Stimulated activated CD4-positive, alpha-beta T cell treated with anti-CD3 and anti-CD28 coated beads, Interleukin-4, amount 100 ng/mL, for 24 hours (primary cell): ENCODE data around the gene ERBB4.

ENCODE experiments used
- DNase-seq: peaks from one replicate; pipeline ENCODE4 v3.0.0-alpha.2; 2020

Gene ERBB4

GRCh38 chr2:211875488-211875887, 663.1 kb downstream of the ERBB4 start:
- DNase-seq = no peak

DNA sequence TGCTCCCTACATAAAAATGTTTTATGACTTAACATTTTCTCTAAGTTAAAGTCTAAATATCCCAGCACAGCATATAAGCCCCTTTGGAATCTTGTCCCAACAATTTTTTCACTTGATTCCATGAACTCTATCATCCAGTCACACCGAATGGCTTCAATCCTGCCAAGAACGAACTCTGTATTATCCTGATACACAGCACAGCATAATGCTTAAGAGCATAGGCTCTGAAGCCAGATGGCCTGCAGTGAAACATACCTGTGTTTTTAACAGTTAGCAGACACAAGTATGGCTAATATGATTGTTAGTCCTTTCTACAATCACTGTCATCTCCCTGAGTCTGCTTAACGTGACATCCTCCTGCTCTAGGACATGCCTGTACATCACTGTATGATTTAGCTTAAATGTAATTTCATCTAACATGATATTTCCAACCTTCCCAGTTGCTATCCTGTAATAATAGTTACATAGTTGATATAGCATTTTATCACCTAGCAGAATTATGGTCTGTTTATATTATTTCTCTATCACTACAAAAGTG, 669.5 kb downstream of the ERBB4 start:
- no peak for DNase-seq

DNA sequence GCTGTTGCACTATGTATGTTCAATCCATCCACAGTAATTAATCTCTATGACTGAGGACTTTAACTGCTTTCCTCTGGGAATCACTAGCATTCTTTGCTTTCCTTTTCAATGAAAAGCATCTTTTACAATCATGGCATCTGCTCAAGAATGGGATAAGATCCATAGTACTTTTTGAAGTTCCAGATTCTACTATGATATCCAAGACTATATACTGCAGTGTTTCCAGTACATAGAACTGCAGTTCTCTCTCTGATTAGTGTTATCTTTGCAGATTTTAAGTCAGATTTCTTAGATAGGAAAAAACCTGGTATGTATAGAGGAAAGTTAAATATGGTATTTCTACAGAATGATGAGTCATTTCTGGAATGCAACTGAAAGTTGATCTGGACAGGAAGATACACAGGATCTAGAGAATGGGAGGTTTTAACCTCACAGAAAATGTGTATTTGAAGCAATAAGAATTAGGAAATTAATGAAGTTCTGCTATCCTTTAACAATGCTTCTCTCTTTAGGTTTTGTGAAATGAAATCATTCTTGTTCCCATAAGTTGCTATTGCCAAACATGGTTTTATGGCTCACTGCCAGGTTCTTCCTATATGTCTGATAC, 670.7 kb downstream of the ERBB4 start:
- no peak for DNase-seq

GRCh38 chr2:211864328-211864727, 674.3 kb downstream of the ERBB4 start:
- no peak for DNase-seq

GRCh38 chr2:211860224-211860623, 678.4 kb downstream of the ERBB4 start:
- no peak for DNase-seq

GRCh38 chr2:211854832-211855231, 683.8 kb downstream of the ERBB4 start:
- no peak for DNase-seq

GRCh38 chr2:211846714-211847113, 691.9 kb downstream of the ERBB4 start:
- no peak for DNase-seq

GRCh38 chr2:211846036-211846400, 692.6 kb downstream of the ERBB4 start:
- DNase-seq = no peak

DNA sequence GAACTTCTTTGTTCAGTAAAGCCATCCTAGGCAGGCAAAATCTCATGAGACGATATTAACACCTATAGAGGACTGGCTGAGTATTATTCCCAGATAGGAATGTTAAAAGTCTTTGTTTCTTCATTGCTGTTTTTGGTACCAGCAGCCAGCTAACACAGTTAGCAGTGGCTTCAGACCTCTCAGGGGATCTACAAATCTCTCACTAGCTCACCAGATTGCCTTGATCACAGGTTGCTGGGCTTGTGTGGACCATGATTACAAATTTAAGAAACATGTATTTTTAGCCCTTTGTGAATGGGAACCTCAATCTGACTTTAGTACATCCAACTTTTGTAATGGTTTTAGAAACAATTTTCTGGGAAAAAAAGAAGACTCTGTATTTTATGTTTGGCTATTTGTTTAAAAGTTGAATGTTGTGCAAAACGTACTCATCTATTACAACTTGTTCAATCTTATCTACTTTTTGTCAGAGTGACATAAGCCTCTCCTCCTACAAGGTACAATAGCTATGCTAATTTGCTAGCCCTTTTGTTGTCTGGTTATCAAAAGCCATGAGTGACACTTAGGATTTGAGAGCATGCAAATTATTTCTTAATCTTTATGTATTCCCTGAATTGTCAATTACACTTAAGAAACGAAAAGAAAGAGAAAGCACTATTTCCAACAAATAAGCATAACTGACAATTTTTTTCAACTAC, 693.1 kb downstream of the ERBB4 start:
- DNase-seq = no peak

DNA sequence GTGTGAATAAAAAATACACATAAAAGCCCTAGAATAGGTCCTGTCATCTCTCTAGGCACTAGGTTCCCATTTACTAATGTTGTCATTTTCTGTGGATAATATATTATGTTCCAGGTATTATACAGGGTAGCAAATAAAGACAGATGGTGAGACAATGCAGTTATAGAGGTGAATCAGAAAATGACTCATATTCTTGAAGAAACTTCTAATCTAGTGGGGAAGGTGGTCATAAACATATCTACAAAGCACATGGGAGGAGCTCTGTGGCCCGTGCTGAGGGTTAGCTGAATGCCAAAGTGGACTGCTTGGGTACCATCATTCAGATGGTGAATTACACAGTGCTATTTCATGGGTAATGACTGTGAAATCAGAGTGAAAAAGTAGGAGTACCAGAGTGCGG, 700.9 kb downstream of the ERBB4 start:
- no peak for DNase-seq

- no peak for DNase-seq
Measured at GRCh38 chr2:211837206-211837605, 701.4 kb downstream of the ERBB4 start.

GRCh38 chr2:211836409-211836808, 702.2 kb downstream of the ERBB4 start:
- DNase-seq = no peak

DNA sequence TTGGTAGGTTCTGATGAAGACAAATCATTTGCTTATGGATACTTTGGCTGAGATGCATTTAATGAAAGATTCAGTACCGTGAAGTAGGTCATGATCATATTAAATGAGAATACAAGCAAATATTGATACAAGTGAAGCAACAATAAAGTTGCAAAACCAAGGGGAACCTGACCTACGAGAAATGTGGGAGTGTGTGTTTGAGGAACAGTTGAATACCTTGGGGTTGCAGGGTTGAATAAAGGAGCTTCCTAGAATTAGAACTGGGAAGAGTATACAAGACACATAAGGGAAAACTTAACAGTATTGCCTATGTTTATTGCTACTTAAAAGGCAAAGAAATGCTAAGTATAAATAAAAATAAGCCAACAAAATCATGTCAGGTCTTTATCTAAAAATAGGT, 702.9 kb downstream of the ERBB4 start:
- DNase-seq = no peak

DNA sequence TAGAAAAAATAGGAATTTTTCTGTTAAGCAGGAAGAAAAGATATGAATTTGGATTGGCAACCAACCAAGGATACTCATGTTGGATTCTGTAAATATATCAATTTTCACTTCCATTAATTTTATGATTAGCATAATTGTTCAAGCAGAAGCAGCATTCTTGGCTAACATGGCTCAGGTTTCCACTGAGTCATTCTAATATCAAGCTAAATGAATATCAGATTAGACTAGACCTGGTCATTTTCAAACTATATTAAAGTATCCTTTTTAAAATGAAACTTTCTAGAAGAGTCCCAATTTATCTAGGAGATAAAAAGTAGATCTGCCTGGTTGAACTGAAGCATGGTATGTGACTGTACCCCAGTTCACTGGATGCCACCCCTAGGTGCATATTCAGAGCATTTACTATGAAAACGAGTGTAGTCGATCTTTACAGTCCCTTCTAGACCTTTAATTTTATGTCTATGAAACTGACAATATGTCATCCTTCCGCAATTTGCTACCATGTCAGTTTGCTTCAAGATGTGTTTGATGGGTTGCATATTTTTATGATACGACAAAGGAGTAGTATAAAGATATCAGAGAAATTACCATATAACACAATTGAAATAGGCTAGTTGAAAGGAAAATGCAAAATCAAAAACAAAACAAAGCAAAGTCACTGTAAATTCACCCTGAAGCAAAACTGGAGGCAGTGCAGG, 704.9 kb downstream of the ERBB4 start:
- no peak for DNase-seq

DNA sequence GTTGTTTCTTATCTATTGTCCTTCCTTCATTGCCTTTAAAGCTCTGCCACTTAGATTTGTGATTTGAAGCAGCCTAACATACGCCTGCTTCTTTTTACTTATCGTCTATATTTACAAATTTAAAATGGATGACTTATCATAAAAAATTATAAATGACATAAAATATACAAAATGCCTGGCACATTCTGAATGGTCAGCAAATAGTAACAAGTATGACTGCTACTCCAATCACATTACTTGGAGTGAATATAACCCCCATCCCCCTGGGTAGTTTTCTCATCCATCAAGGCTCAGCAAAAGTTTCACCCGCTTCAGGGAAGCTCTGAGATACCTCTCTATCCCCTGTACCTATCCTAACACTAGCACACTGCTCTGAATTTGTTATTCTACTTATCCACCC, 708.9 kb downstream of the ERBB4 start:
- DNase-seq = no peak

GRCh38 chr2:211823886-211824479, 714.6 kb downstream of the ERBB4 start:
- DNase-seq = no peak

GRCh38 chr2:211822686-211823335, 715.8 kb downstream of the ERBB4 start:
- DNase-seq = no peak

DNA sequence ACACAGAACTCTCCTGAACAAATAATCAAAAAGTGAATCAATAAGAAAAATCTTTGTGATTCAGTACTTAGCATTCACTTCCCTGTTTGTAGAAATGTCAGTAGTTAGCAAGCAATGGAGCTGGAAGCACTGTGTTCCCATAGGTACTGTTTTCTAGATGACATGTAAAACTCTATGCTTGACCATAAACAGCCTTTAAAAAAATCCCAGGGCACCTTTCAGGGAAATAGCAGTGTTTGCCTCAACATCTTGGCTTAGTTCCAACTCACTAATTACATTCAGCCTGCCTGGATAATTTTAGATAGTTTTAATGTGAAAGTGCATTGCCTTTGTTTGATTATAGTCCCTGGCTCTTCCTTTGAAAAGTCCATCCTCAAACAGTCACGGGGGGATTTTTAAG, 721.8 kb downstream of the ERBB4 start:
- DNase-seq = no peak

GRCh38 chr2:211812587-211812986, 726.0 kb downstream of the ERBB4 start:
- no peak for DNase-seq

- no peak for DNase-seq
Measured at GRCh38 chr2:211802666-211803065, 735.9 kb downstream of the ERBB4 start.

DNA sequence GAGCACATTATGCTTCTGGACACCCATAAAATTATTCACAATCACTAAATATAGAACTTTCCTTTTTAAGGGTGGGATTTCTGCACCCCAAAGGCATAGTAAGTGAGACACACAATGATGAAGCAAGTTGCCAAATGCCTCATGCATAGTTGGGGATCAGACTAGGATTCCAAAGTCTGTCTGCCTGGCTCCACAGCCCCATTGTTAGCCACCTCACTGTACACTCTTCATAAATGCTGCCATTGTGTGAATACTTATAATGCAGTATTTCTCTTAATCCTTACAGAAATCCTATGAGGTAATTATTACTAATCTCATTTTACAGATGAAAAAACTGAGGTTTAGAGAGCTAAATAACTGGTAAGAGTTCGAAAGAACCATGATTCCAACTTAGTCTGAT, 738.6 kb downstream of the ERBB4 start:
- no peak for DNase-seq

DNA sequence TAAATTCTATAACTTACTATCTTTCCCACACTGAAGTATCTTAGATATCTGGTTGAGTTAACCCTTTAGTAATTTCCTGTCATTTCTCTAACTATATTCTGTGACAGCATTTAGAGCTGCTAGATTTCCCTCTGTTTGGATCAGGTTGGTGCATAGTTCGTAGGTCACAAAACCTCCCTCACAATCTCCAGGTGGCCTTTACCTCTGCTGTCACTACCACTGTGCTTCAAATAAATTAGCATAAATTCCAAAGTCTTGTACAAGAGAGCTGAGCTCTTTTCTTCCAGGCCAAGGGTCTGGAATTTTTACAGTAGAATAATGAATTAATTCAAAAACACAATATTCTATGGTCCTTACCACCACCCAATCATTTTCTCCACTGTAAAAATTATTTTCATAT, 739.7 kb downstream of the ERBB4 start:
- DNase-seq = no peak

GRCh38 chr2:211793690-211794089, 744.9 kb downstream of the ERBB4 start:
- no peak for DNase-seq
